Measurements from ENCODE around the gene WWOX.

Gene WWOX

GRCh38 chr16:79204486-79204885 is 1105.0 kb downstream of the WWOX start:
- ChIA-PET POLR2A (no interaction called here), CTCF (no interaction called here)
- no peak overlapping the region for H3K4me3 ChIP-seq (ENCODE audit: low read depth, low read length)
- no peak for TF ChIP-seq CTCF (IDR thresholded peaks at IDR 0.05; ENCODE audit: insufficient read depth, low read length, missing control alignments)
- no peak for DNase-seq (ENCODE audit: low read depth, low spot score)

- CTCF ChIA-PET: no interaction called here
- TF ChIP-seq CTCF (IDR thresholded peaks at IDR 0.05; ENCODE audit: insufficient read depth, low read length, missing control alignments): no peak
- H3K4me3 ChIP-seq (ENCODE audit: low read depth, low read length): no peak overlapping the region
- no peak for DNase-seq (ENCODE audit: low read depth, low spot score)
- POLR2A ChIA-PET: no interaction called here
Observed at GRCh38 chr16:79206889-79207288, 1107.4 kb downstream of the WWOX start.

DNA sequence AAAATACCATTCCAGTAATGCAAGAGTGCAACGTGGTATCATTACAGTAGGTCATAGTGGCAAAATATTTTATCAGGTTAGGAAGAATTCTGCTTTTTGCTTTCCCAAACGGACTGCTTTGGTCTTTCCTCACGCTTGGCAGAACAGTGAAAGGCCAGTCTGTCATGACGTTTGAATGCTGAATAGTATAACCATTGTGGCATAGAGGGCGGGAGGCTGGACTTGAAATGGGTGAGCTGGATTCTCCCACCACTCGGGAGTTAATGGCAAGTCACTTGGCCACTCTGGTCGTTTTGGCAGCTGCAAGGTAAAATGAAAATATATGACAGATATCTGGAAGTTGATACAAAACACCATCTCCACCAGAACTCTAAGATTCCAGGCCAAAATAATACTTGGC is 1109.9 kb downstream of the WWOX start:
- POLR2A ChIA-PET: no interaction called here

DNA sequence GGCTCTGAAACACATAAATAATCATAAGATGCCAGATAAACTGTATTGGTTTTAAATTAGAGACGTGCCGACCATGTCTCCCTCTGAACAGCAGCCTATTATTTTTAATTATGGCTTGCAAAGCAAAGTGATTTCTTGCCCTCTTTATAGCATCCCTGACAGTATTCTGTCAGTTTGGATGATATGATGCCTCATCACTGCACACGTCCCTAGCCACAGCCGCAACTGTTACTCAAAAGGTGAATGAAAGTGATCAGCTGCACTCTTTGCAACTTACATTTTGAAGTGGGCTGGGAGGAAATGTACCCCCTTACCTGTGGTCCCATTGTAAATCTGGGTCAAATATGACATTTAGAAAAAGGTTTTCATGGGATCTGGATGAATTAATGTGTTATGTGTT is 1111.2 kb downstream of the WWOX start:
- no peak for TF ChIP-seq CTCF (IDR thresholded peaks at IDR 0.05; ENCODE audit: insufficient read depth, low read length, missing control alignments)
- no peak for DNase-seq (ENCODE audit: low read depth, low spot score)
- POLR2A ChIA-PET: no interaction called here
- no peak overlapping the region for H3K4me3 ChIP-seq (ENCODE audit: low read depth, low read length)
- CTCF ChIA-PET: no interaction called here

More for the DNA sequence above, 1109.9 kb downstream of the WWOX start:
- no peak for TF ChIP-seq CTCF (IDR thresholded peaks at IDR 0.05; ENCODE audit: insufficient read depth, low read length, missing control alignments)
- CTCF ChIA-PET: no interaction called here
- DNase-seq (ENCODE audit: low read depth, low spot score): no peak
- H3K4me3 ChIP-seq (ENCODE audit: low read depth, low read length): no peak overlapping the region

DNA sequence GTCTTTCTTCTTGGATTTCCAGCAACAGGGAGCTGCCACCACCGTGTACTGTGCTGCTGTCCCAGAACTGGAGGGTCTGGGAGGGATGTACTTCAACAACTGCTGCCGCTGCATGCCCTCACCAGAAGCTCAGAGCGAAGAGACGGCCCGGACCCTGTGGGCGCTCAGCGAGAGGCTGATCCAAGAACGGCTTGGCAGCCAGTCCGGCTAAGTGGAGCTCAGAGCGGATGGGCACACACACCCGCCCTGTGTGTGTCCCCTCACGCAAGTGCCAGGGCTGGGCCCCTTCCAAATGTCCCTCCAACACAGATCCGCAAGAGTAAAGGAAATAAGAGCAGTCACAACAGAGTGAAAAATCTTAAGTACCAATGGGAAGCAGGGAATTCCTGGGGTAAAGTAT is 1112.1 kb downstream of the WWOX start:
- H3K4me3 ChIP-seq (ENCODE audit: low read depth, low read length): no peak overlapping the region
- DNase-seq (ENCODE audit: low read depth, low spot score): no peak
- POLR2A ChIA-PET: no interaction called here
- no peak for TF ChIP-seq CTCF (IDR thresholded peaks at IDR 0.05; ENCODE audit: insufficient read depth, low read length, missing control alignments)
- CTCF ChIA-PET: no interaction called here

GRCh38 chr16:79212114-79212791 is 1112.8 kb downstream of the WWOX start:
- no peak for TF ChIP-seq CTCF (IDR thresholded peaks at IDR 0.05; ENCODE audit: insufficient read depth, low read length, missing control alignments)
- no peak overlapping the region for H3K4me3 ChIP-seq (ENCODE audit: low read depth, low read length)
- no peak for DNase-seq (ENCODE audit: low read depth, low spot score)
- ChIA-PET POLR2A (no interaction called here), CTCF (no interaction called here)

Data from AG04449 (cell line).